ENCODE measurements around the gene CXCL9.
A peak's percentile ranks its signal among the peaks of the same experiment; 100 is the strongest.

The CXCL9 gene

GRCh38 chr4:75997946-75998345 lies 9.4 kb downstream of the CXCL9 start:
- H3K79me2 ChIP-seq (ENCODE audit: insufficient read depth, low read length): no peaks in the 10 kb centered on the region
- H2AFZ ChIP-seq (ENCODE audit: low read length): no peak overlapping the region
- no peak overlapping the region for H3K27ac ChIP-seq (ENCODE audit: low read depth, low read length, poor library complexity, severe bottlenecking)
- H4K20me1 ChIP-seq (ENCODE audit: insufficient read depth, low read length): no peaks in the 10 kb centered on the region
- H3K27me3 ChIP-seq (ENCODE audit: insufficient read depth, low read length): no peaks in the 10 kb centered on the region
- no peak overlapping the region for H3K9ac ChIP-seq (ENCODE audit: low read length)
- H3K4me3 ChIP-seq (ENCODE audit: low read depth, low read length, poor library complexity, severe bottlenecking): no peak overlapping the region
- TF ChIP-seq EZH2 (IDR thresholded peaks at IDR 0.05; ENCODE audit: borderline replicate concordance, low read length): no peak
- TF ChIP-seq, protein P1, sequence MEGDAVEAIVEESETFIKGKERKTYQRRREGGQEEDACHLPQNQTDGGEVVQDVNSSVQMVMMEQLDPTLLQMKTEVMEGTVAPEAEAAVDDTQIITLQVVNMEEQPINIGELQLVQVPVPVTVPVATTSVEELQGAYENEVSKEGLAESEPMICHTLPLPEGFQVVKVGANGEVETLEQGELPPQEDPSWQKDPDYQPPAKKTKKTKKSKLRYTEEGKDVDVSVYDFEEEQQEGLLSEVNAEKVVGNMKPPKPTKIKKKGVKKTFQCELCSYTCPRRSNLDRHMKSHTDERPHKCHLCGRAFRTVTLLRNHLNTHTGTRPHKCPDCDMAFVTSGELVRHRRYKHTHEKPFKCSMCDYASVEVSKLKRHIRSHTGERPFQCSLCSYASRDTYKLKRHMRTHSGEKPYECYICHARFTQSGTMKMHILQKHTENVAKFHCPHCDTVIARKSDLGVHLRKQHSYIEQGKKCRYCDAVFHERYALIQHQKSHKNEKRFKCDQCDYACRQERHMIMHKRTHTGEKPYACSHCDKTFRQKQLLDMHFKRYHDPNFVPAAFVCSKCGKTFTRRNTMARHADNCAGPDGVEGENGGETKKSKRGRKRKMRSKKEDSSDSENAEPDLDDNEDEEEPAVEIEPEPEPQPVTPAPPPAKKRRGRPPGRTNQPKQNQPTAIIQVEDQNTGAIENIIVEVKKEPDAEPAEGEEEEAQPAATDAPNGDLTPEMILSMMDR (IDR thresholded peaks at IDR 0.05; ENCODE audit: low read length): no peak
- H3K4me2 ChIP-seq (ENCODE audit: low read length): no peak overlapping the region
- no peaks in the 10 kb centered on the region for H3K9me3 ChIP-seq (ENCODE audit: low read length)
- no peaks in the 10 kb centered on the region for H3K36me3 ChIP-seq (ENCODE audit: insufficient read depth, low read length)
- H3F3A ChIP-seq (ENCODE audit: insufficient read depth, low read length): no peaks in the 10 kb centered on the region
- no peaks in the 10 kb centered on the region for H3K4me1 ChIP-seq (ENCODE audit: insufficient read depth, low read length, severe bottlenecking)
- H3K9me2 ChIP-seq (ENCODE audit: low read depth, low read length): no peaks in the 10 kb centered on the region

- Histone ChIP-seq H3F3A (ENCODE audit: insufficient read depth, low read length) (no peaks in the 10 kb centered on the region), H2AFZ (ENCODE audit: low read length) (no peak overlapping the region), H3K4me3 (ENCODE audit: low read depth, low read length, poor library complexity, severe bottlenecking) (no peak overlapping the region), H3K36me3 (ENCODE audit: insufficient read depth, low read length) (no peaks in the 10 kb centered on the region), H3K9me2 (ENCODE audit: low read depth, low read length) (no peaks in the 10 kb centered on the region), H3K4me1 (ENCODE audit: insufficient read depth, low read length, severe bottlenecking) (no peaks in the 10 kb centered on the region), H4K20me1 (ENCODE audit: insufficient read depth, low read length) (no peaks in the 10 kb centered on the region), H3K27ac (ENCODE audit: low read depth, low read length, poor library complexity, severe bottlenecking) (no peak overlapping the region), H3K79me2 (ENCODE audit: insufficient read depth, low read length) (no peaks in the 10 kb centered on the region), H3K27me3 (ENCODE audit: insufficient read depth, low read length) (no peaks in the 10 kb centered on the region), H3K9me3 (ENCODE audit: low read length) (no peaks in the 10 kb centered on the region), H3K9ac (ENCODE audit: low read length) (no peak overlapping the region), H3K4me2 (ENCODE audit: low read length) (no peak overlapping the region)
- no peak for TF ChIP-seq EZH2 (IDR thresholded peaks at IDR 0.05; ENCODE audit: borderline replicate concordance, low read length)
- TF ChIP-seq, protein P1 (IDR thresholded peaks at IDR 0.05; ENCODE audit: low read length): no peak
Measured at GRCh38 chr4:75997081-75997480, 10.2 kb downstream of the CXCL9 start.

- H3K36me3 ChIP-seq (ENCODE audit: insufficient read depth, low read length): no peaks in the 10 kb centered on the region
- H3K9ac ChIP-seq (ENCODE audit: low read length): no peak overlapping the region
- H3K79me2 ChIP-seq (ENCODE audit: insufficient read depth, low read length): no peaks in the 10 kb centered on the region; the same call in 1 of the 2 replicates
- H3K27ac ChIP-seq (ENCODE audit: low read depth, low read length, poor library complexity, severe bottlenecking): no peak overlapping the region
- H3F3A ChIP-seq (ENCODE audit: insufficient read depth, low read length): no peaks in the 10 kb centered on the region
- no peak overlapping the region for H3K4me2 ChIP-seq (ENCODE audit: low read length)
- H2AFZ ChIP-seq (ENCODE audit: low read length): no peak overlapping the region
- no peaks in the 10 kb centered on the region for H3K27me3 ChIP-seq (ENCODE audit: insufficient read depth, low read length)
- no peaks in the 10 kb centered on the region for H3K9me2 ChIP-seq (ENCODE audit: low read depth, low read length)
- no peaks in the 10 kb centered on the region for H3K4me1 ChIP-seq (ENCODE audit: insufficient read depth, low read length, severe bottlenecking)
- no peaks in the 10 kb centered on the region for H4K20me1 ChIP-seq (ENCODE audit: insufficient read depth, low read length)
- no peak overlapping the region for H3K4me3 ChIP-seq (ENCODE audit: low read depth, low read length, poor library complexity, severe bottlenecking)
- TF ChIP-seq EZH2 (IDR thresholded peaks at IDR 0.05; ENCODE audit: borderline replicate concordance, low read length): no peak
- TF ChIP-seq, protein P1 (IDR thresholded peaks at IDR 0.05; ENCODE audit: low read length): peak; percentile 50
- H3K9me3 ChIP-seq (ENCODE audit: low read length): no peaks in the 10 kb centered on the region
Measured at GRCh38 chr4:75995727-75996126, 11.6 kb downstream of the CXCL9 start.
